Endodermal cell (in vitro differentiated cells): ENCODE data around the gene OR4D2. TPM values are rescaled to one million over a fixed set of nuclear protein-coding genes. Genes with fewer than 3 reads are reported as not detected.
A peak's percentile ranks its signal among the peaks of the same experiment; 100 is the strongest.

ENCODE experiments used
- DNase-seq: peaks from one replicate; pipeline ENCODE4 v3.0.0-alpha.2; 2017
- H3K27ac ChIP-seq: 2 replicates; pipeline ENCODE4 v1.5.1; 2013; ENCODE audit warnings: mild to moderate bottlenecking, low read depth, low read length, moderate library complexity
- H3K27me3 ChIP-seq: 2 replicates; pipeline ENCODE4 v1.6.1; 2013; ENCODE audit warnings: mild to moderate bottlenecking, low read length, moderate library complexity; ENCODE audit not compliant: insufficient read depth, control insufficient read depth, poor library complexity, severe bottlenecking
- H3K36me3 ChIP-seq: 2 replicates; pipeline ENCODE4 v1.7.0; 2013; ENCODE audit warnings: mild to moderate bottlenecking, low read length, moderate library complexity; ENCODE audit not compliant: control insufficient read depth, insufficient read depth
- H3K4me1 ChIP-seq: one replicate; pipeline ENCODE4 v1.7.0; 2013; ENCODE audit warnings: low read length; ENCODE audit not compliant: control insufficient read depth, insufficient read depth
- H3K4me3 ChIP-seq: 2 replicates; pipeline ENCODE4 v1.5.1; 2013; ENCODE audit warnings: mild to moderate bottlenecking, low read length, moderate library complexity
- H3K9ac ChIP-seq: 2 replicates; pipeline ENCODE4 v1.6.1; 2013; ENCODE audit warnings: mild to moderate bottlenecking, low read length, moderate library complexity; ENCODE audit not compliant: poor library complexity, severe bottlenecking; ENCODE audit errors: extremely low read depth
- H3K9me3 ChIP-seq: 2 replicates; pipeline ENCODE4 v1.6.1; 2013; ENCODE audit warnings: mild to moderate bottlenecking, low read length, moderate library complexity; ENCODE audit not compliant: control insufficient read depth
- H3K27ac Mint-ChIP-seq: 2 replicates; pipeline ENCODE4 v1.8.0; 2020; ENCODE audit warnings: mixed read lengths
- H3K27me3 Mint-ChIP-seq: 2 replicates; pipeline ENCODE4 v1.8.0; 2021; ENCODE audit warnings: mild to moderate bottlenecking, mixed read lengths; ENCODE audit not compliant: insufficient read depth
- H3K36me3 Mint-ChIP-seq: 2 replicates; pipeline ENCODE4 v1.8.0; 2020; ENCODE audit warnings: low read depth, mixed read lengths
- H3K4me1 Mint-ChIP-seq: 2 replicates; pipeline ENCODE4 v1.8.0; 2020; ENCODE audit warnings: mixed read lengths
- H3K4me3 Mint-ChIP-seq: 2 replicates; pipeline ENCODE4 v1.8.0; 2020; ENCODE audit warnings: mild to moderate bottlenecking, moderate library complexity, mixed read lengths
- H3K9me3 Mint-ChIP-seq: 2 replicates; pipeline ENCODE4 v1.8.0; 2020; ENCODE audit warnings: mild to moderate bottlenecking, mixed read lengths
- CTCF ChIP-seq: fragments of 200-600 bp; sonication (generic); conservative IDR thresholded peaks from 2 replicates; pipeline ENCODE4 v1.5.0; 2021; ENCODE audit warnings: antibody characterized with exemption, mild to moderate bottlenecking
- WGBS, 2 experiments: methylation state at CpG; one replicate each; pipeline versions ENCODE4 v1.1.5 to v1.1.7; 2013; ENCODE audit warnings: missing lambda C conversion rate in 2 of 2, mixed read lengths in 1 of 2; ENCODE audit not compliant: insufficient coverage in 1 of 2, insufficient read length in 1 of 2; 5-methylcytosine and 5-hydroxymethylcytosine counted together
- total RNA-seq, 2 donors: library from RNA; stranded (reverse); fragmentation: NEBNext Ultra II Directional in 1 of 2; extraction: Animal tissue kit (Norgen Biotek cat#: 25700) in 1 of 2; gene quantifications; 2 replicates in 1 of 2; 3 replicates in 1 of 2; pipeline ENCODE4 v1.2.1, GENCODE V29; 2021

Gene OR4D2
- total RNA-seq, 2 donors from 2014 or later: not detected

GRCh38 chr17:58207451-58207850, 40.7 kb downstream of the OR4D2 start:
- Mint-ChIP-seq H3K27me3 (no peaks in the 10 kb centered on the region), H3K4me3 (no peak overlapping the region), H3K9me3 (no peaks in the 10 kb centered on the region), H3K4me1 (no peaks in the 10 kb centered on the region), H3K27ac (no peak overlapping the region), H3K36me3 (peaks cover 40% of the 10 kb centered on the region)
- Histone ChIP-seq H3K4me1 (no peaks in the 10 kb centered on the region), H3K9me3 (no peaks in the 10 kb centered on the region), H3K36me3 (peaks cover 45% of the 10 kb centered on the region), H3K9ac (no peak overlapping the region), H3K27me3 (no peaks in the 10 kb centered on the region), H3K27ac (no peak overlapping the region), H3K4me3 (no peak overlapping the region)
- no peak for TF ChIP-seq CTCF
- DNase-seq: no peak
- 97% methylated on average over 3 of the region's 3 CpGs; no CpG with 5 or more reads in 1 of the 2 experiments for WGBS, 2 experiments

- Histone ChIP-seq H3K36me3 (peaks cover 54% of the 10 kb centered on the region), H3K9ac (no peak overlapping the region), H3K4me3 (no peak overlapping the region), H3K4me1 (no peaks in the 10 kb centered on the region), H3K27me3 (no peaks in the 10 kb centered on the region), H3K9me3 (no peaks in the 10 kb centered on the region), H3K27ac (no peak overlapping the region)
- no peak overlapping the region for H3K4me3 Mint-ChIP-seq
- WGBS, 2 experiments: 94 to 96% methylated on average over 2 to 4 of the region's 5 CpGs
- H3K4me1 Mint-ChIP-seq: no peaks in the 10 kb centered on the region
- no peak for TF ChIP-seq CTCF
- H3K9me3 Mint-ChIP-seq: no peaks in the 10 kb centered on the region
- DNase-seq: no peak
- peaks cover 43% of the 10 kb centered on the region for H3K36me3 Mint-ChIP-seq
- no peaks in the 10 kb centered on the region for H3K27me3 Mint-ChIP-seq
- no peak overlapping the region for H3K27ac Mint-ChIP-seq
Measured at GRCh38 chr17:58208344-58208743, 41.6 kb downstream of the OR4D2 start.

- no peaks in the 10 kb centered on the region for H3K4me1 ChIP-seq
- H3K27ac ChIP-seq: no peak overlapping the region
- no peaks in the 10 kb centered on the region for H3K27me3 Mint-ChIP-seq
- peak; percentile 76 for DNase-seq
- no peak overlapping the region for H3K4me3 ChIP-seq
- H3K4me3 Mint-ChIP-seq: no peak overlapping the region
- no peaks in the 10 kb centered on the region for H3K9me3 ChIP-seq
- 78 to 89% methylated on average over 4 to 5 of the region's 5 CpGs for WGBS, 2 experiments
- no peaks in the 10 kb centered on the region for H3K27me3 ChIP-seq
- no peaks in the 10 kb centered on the region for H3K9me3 Mint-ChIP-seq
- no peaks in the 10 kb centered on the region for H3K4me1 Mint-ChIP-seq
- no peak overlapping the region for H3K9ac ChIP-seq
- H3K36me3 ChIP-seq: peaks cover 72% of the 10 kb centered on the region
- TF ChIP-seq CTCF: peak; percentile 75
- peaks cover 60% of the 10 kb centered on the region for H3K36me3 Mint-ChIP-seq
- H3K27ac Mint-ChIP-seq: no peak overlapping the region
Measured at GRCh38 chr17:58210922-58211321, 44.1 kb downstream of the OR4D2 start.
